ENCODE data around the gene CCDC15. TPM values are rescaled to one million over a fixed set of nuclear protein-coding genes. Genes with fewer than 3 reads are reported as not detected.
A peak's percentile ranks its signal among the peaks of the same experiment; 100 is the strongest.

Gene CCDC15
- total and polyA plus RNA-seq, 2 of the 13 experiments (the other 11 are each of a cell fraction or from before 2014, with no cell fraction given): 2.2 to 4.6 TPM

DNA sequence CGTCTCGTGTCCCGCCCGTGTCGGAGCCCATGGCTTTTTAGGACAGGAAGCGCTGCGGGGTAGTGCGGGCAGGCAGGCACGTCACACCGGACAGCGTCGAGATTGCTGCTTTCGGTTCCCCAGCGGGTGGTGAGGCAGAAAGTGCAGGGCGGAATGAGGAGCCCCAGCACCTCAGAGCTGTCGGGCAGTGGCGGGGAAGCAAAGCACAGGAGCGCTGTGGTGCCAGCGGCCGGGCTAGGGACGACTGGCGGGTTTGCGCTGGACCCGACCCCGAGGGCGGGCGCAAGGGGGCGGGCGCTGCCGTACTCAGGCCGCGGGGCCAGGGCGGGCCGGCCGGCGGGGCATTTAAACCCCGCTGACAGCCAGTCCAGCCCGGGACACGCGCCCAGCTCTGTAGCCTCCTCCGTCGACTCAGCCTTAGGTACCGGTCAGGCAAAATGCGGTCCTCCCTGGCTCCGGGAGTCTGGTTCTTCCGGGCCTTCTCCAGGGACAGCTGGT, 109.0 kb downstream of the CCDC15 start, which contains the start of gene SLC37A2 (continued):
- TF ChIP-seq AGO1 (IDR thresholded peaks at IDR 0.05; ENCODE audit: low read depth, low read length, poor library complexity, severe bottlenecking) (peak; percentile 23), THAP11 (CRISPR knock-in tag; IDR thresholded peaks at IDR 0.05) (peak; percentile 13; the same call in 1 of the 2 replicates), ZNF234 (CRISPR knock-in tag; conservative IDR thresholded peaks at IDR 0.05) (peak; percentile 75; the same call in 1 of the 2 replicates), ZNF292 (CRISPR knock-in tag; IDR thresholded peaks at IDR 0.05; ENCODE audit: borderline replicate concordance, low read depth) (peak; percentile 50; the same call in 1 of the 2 replicates), ZNF777 (CRISPR knock-in tag; IDR thresholded peaks at IDR 0.05) (peak; percentile 90), SRY (CRISPR knock-in tag; IDR thresholded peaks at IDR 0.05) (0 out of 2 replicates have a peak, but pooled peaks have one; percentile 54), ZNF235 (CRISPR knock-in tag; IDR thresholded peaks at IDR 0.05; ENCODE audit: borderline replicate concordance) (0 out of 2 replicates have a peak, but pooled peaks have one; percentile 42), NPAS2 (CRISPR knock-in tag; IDR thresholded peaks at IDR 0.05; ENCODE audit: borderline replicate concordance) (0 out of 2 replicates have a peak, but pooled peaks have one; percentile 4), HOXA5 (CRISPR knock-in tag; IDR thresholded peaks at IDR 0.05) (no peak), NR2C2 (CRISPR knock-in tag; IDR thresholded peaks at IDR 0.05; ENCODE audit: borderline replicate concordance) (0 out of 2 replicates have a peak, but pooled peaks have one; percentile 16), HMGA1 (CRISPR knock-in tag; conservative IDR thresholded peaks at IDR 0.05) (no peak), HNRNPLL (IDR thresholded peaks at IDR 0.05; ENCODE audit: low read depth, low read length, poor library complexity, severe bottlenecking) (peak; percentile 82), ZBTB38 (CRISPR knock-in tag; IDR thresholded peaks at IDR 0.05) (peak; percentile 45; the same call in 1 of the 2 replicates)
- TF ChIP-seq, protein P1, sequence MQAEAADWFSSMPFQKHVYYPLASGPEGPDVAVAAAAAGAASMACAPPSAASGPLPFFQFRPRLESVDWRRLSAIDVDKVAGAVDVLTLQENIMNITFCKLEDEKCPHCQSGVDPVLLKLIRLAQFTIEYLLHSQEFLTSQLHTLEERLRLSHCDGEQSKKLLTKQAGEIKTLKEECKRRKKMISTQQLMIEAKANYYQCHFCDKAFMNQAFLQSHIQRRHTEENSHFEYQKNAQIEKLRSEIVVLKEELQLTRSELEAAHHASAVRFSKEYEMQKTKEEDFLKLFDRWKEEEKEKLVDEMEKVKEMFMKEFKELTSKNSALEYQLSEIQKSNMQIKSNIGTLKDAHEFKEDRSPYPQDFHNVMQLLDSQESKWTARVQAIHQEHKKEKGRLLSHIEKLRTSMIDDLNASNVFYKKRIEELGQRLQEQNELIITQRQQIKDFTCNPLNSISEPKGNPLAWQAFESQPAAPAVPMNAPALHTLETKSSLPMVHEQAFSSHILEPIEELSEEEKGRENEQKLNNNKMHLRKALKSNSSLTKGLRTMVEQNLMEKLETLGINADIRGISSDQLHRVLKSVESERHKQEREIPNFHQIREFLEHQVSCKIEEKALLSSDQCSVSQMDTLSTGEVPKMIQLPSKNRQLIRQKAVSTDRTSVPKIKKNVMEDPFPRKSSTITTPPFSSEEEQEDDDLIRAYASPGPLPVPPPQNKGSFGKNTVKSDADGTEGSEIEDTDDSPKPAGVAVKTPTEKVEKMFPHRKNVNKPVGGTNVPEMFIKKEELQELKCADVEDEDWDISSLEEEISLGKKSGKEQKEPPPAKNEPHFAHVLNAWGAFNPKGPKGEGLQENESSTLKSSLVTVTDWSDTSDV (CRISPR knock-in tag; IDR thresholded peaks at IDR 0.05): 0 out of 2 replicates have a peak, but pooled peaks have one; percentile 52
- TF ChIP-seq, protein P2, sequence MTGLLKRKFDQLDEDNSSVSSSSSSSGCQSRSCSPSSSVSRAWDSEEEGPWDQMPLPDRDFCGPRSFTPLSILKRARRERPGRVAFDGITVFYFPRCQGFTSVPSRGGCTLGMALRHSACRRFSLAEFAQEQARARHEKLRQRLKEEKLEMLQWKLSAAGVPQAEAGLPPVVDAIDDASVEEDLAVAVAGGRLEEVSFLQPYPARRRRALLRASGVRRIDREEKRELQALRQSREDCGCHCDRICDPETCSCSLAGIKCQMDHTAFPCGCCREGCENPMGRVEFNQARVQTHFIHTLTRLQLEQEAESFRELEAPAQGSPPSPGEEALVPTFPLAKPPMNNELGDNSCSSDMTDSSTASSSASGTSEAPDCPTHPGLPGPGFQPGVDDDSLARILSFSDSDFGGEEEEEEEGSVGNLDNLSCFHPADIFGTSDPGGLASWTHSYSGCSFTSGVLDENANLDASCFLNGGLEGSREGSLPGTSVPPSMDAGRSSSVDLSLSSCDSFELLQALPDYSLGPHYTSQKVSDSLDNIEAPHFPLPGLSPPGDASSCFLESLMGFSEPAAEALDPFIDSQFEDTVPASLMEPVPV (CRISPR knock-in tag; IDR thresholded peaks at IDR 0.05): 0 out of 2 replicates have a peak, but pooled peaks have one; percentile 28
- TF ChIP-seq, protein P3, sequence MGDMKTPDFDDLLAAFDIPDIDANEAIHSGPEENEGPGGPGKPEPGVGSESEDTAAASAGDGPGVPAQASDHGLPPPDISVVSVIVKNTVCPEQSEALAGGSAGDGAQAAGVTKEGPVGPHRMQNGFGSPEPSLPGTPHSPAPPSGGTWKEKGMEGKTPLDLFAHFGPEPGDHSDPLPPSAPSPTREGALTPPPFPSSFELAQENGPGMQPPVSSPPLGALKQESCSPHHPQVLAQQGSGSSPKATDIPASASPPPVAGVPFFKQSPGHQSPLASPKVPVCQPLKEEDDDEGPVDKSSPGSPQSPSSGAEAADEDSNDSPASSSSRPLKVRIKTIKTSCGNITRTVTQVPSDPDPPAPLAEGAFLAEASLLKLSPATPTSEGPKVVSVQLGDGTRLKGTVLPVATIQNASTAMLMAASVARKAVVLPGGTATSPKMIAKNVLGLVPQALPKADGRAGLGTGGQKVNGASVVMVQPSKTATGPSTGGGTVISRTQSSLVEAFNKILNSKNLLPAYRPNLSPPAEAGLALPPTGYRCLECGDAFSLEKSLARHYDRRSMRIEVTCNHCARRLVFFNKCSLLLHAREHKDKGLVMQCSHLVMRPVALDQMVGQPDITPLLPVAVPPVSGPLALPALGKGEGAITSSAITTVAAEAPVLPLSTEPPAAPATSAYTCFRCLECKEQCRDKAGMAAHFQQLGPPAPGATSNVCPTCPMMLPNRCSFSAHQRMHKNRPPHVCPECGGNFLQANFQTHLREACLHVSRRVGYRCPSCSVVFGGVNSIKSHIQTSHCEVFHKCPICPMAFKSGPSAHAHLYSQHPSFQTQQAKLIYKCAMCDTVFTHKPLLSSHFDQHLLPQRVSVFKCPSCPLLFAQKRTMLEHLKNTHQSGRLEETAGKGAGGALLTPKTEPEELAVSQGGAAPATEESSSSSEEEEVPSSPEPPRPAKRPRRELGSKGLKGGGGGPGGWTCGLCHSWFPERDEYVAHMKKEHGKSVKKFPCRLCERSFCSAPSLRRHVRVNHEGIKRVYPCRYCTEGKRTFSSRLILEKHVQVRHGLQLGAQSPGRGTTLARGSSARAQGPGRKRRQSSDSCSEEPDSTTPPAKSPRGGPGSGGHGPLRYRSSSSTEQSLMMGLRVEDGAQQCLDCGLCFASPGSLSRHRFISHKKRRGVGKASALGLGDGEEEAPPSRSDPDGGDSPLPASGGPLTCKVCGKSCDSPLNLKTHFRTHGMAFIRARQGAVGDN (CRISPR knock-in tag; IDR thresholded peaks at IDR 0.05): peak; percentile 85
- TF ChIP-seq, protein P4, sequence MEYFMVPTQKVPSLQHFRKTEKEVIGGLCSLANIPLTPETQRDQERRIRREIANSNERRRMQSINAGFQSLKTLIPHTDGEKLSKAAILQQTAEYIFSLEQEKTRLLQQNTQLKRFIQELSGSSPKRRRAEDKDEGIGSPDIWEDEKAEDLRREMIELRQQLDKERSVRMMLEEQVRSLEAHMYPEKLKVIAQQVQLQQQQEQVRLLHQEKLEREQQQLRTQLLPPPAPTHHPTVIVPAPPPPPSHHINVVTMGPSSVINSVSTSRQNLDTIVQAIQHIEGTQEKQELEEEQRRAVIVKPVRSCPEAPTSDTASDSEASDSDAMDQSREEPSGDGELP (IDR thresholded peaks at IDR 0.05; ENCODE audit: borderline replicate concordance, low read depth): peak; percentile 17; the same call in 1 of the 2 replicates
- TF ChIP-seq, protein P5, sequence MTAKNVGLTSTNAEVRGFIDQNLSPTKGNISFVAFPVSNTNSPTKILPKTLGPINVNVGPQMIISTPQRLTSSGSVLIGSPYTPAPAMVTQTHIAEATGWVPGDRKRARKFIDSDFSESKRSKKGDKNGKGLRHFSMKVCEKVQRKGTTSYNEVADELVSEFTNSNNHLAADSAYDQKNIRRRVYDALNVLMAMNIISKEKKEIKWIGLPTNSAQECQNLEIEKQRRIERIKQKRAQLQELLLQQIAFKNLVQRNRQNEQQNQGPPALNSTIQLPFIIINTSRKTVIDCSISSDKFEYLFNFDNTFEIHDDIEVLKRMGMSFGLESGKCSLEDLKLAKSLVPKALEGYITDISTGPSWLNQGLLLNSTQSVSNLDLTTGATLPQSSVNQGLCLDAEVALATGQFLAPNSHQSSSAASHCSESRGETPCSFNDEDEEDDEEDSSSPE (CRISPR knock-in tag; IDR thresholded peaks at IDR 0.05): peak; percentile 91

All from HepG2 (cell line).